Activated naive CD4-positive, alpha-beta T cell treated with anti-CD3 and anti-CD28 coated beads, Interleukin-2, amount 50 U/mL, for 72 hours (primary cell): ENCODE results near the gene MAMLD1. TPM values are rescaled to one million over a fixed set of nuclear protein-coding genes. Genes with fewer than 3 reads are reported as not detected.

Experiments
- ATAC-seq, 2 donors: fragments of 150-1000 bp; cut with Tn5 transposase; 2 replicates each; pipeline ENCODE4 v1.10.0; 2021; ENCODE audit warnings: mild to moderate bottlenecking in 2 of 2, moderate library complexity in 2 of 2
- DNase-seq, 2 donors: peaks; one replicate each; pipeline ENCODE4 v3.0.0; 2021 to 2022; ENCODE audit warnings: low spot score in 2 of 2
- H3K27ac Mint-ChIP-seq, 2 donors: one replicate each; pipeline ENCODE4 v1.8.0; 2022; ENCODE audit warnings: mild to moderate bottlenecking in 2 of 2, mixed read lengths in 2 of 2
- H3K36me3 Mint-ChIP-seq, 2 donors: one replicate each; pipeline ENCODE4 v1.8.0; 2022; ENCODE audit warnings: mixed read lengths in 2 of 2
- H3K9me3 Mint-ChIP-seq, 2 donors: one replicate each; pipeline ENCODE4 v1.8.0; 2022; ENCODE audit warnings: mixed read lengths in 2 of 2
- total RNA-seq, 2 donors: library from RNA; stranded (reverse); gene quantifications; one replicate each; pipeline ENCODE4 v1.2.3, GENCODE V29; 2022

MAMLD1 gene
- total RNA-seq, 2 donors from 2014 or later, result 0.96 to 2.7 TPM

DNA sequence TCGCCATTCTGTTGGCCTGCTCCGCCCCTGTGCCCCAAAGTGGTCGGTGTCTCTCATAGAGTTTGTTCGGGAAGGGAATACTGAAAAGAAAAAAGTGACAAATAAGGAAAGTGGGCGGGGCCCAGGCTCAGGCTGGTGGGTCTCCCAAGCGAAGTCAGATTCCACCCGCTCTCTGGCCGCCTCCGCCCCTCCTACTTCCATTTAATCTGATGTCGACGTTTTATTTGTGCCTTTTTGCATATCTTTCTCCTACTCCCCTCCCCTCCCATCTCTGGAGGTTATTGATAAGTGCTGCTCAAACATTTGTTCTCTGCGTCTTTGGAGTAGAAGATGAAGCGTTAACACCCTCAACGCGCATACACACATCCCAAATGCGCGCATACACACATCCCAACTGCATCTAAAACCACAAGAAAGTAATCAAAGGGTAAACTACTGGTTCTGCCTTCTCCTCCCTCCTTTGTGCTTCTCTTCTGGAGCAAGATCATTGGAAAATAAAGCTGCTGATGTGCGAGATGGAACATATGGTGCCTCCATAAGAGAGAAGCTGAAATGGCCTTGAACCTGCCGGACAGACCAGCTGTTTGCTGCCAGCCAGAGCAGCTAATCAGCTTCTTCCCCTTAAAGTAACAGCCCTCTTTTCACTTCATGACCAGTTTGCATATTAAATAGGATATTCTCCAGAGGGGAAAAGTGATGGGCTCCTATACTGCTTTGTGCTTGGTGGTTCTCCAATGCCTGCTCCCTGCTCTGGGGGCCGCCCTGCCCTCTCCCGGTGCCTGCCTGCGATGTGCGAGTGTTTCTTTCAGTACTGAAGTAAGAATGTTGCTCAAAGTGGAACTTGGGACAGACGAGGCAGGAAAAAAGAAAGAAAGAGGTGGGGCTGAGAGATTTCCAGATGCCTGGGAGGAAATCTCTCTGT, 3.1 kb downstream of the MAMLD1 start:
- Mint-ChIP-seq H3K9me3 (no peaks in the 10 kb centered on the region), H3K27ac (peak overlapping the region in 1 of 2 donors; percentile 57), H3K36me3 (no peaks in the 10 kb centered on the region)
- ATAC-seq (no peak), DNase-seq (no peak)

GRCh38 chrX:150366951-150367545, 3.9 kb downstream of the MAMLD1 start:
- DNase-seq, result no peak
- no peaks in the 10 kb centered on the region for H3K9me3 Mint-ChIP-seq
- ATAC-seq, result no peak
- peak overlapping the region in 1 of 2 donors; percentile 57 for H3K27ac Mint-ChIP-seq
- H3K36me3 Mint-ChIP-seq, result no peaks in the 10 kb centered on the region

- Mint-ChIP-seq H3K36me3 (no peaks in the 10 kb centered on the region), H3K27ac (no peak overlapping the region), H3K9me3 (no peaks in the 10 kb centered on the region)
- no peak for DNase-seq
- ATAC-seq, result no peak
Observed at GRCh38 chrX:150370589-150371312, 7.6 kb downstream of the MAMLD1 start.

GRCh38 chrX:150371877-150372276, 8.8 kb downstream of the MAMLD1 start:
- Mint-ChIP-seq H3K27ac (no peak overlapping the region), H3K36me3 (no peaks in the 10 kb centered on the region), H3K9me3 (no peaks in the 10 kb centered on the region)
- DNase-seq, result no peak
- ATAC-seq, result no peak

- Mint-ChIP-seq H3K36me3 (no peaks in the 10 kb centered on the region), H3K9me3 (no peaks in the 10 kb centered on the region), H3K27ac (no peak overlapping the region)
- ATAC-seq, result no peak
- no peak for DNase-seq
Observed at GRCh38 chrX:150372280-150372679, 9.2 kb downstream of the MAMLD1 start.

GRCh38 chrX:150372756-150373155, 9.6 kb downstream of the MAMLD1 start:
- H3K36me3 Mint-ChIP-seq, result no peaks in the 10 kb centered on the region
- ATAC-seq (no peak), DNase-seq (no peak)
- no peak overlapping the region for H3K27ac Mint-ChIP-seq
- no peaks in the 10 kb centered on the region for H3K9me3 Mint-ChIP-seq

GRCh38 chrX:150375243-150375770, 12.2 kb downstream of the MAMLD1 start:
- H3K27ac Mint-ChIP-seq, result no peak overlapping the region
- ATAC-seq (no peak), DNase-seq (no peak)
- no peaks in the 10 kb centered on the region for H3K36me3 Mint-ChIP-seq
- H3K9me3 Mint-ChIP-seq, result no peaks in the 10 kb centered on the region

GRCh38 chrX:150377005-150377404, 13.9 kb downstream of the MAMLD1 start:
- H3K9me3 Mint-ChIP-seq, result no peaks in the 10 kb centered on the region
- ATAC-seq, result no peak
- no peak overlapping the region for H3K27ac Mint-ChIP-seq
- H3K36me3 Mint-ChIP-seq, result no peaks in the 10 kb centered on the region
- DNase-seq, result no peak

GRCh38 chrX:150405006-150405405, 41.9 kb downstream of the MAMLD1 start:
- no peak for ATAC-seq
- H3K27ac Mint-ChIP-seq, result no peak overlapping the region
- no peaks in the 10 kb centered on the region for H3K9me3 Mint-ChIP-seq
- no peaks in the 10 kb centered on the region for H3K36me3 Mint-ChIP-seq
- DNase-seq, result no peak

- no peak overlapping the region for H3K27ac Mint-ChIP-seq
- ATAC-seq (no peak), DNase-seq (no peak)
- H3K36me3 Mint-ChIP-seq, result no peaks in the 10 kb centered on the region
- H3K9me3 Mint-ChIP-seq, result no peaks in the 10 kb centered on the region
Observed at GRCh38 chrX:150405576-150405975, 42.5 kb downstream of the MAMLD1 start.

GRCh38 chrX:150406596-150406995, 43.5 kb downstream of the MAMLD1 start:
- H3K27ac Mint-ChIP-seq, result no peak overlapping the region
- DNase-seq (no peak), ATAC-seq (no peak)
- H3K36me3 Mint-ChIP-seq, result no peaks in the 10 kb centered on the region
- no peaks in the 10 kb centered on the region for H3K9me3 Mint-ChIP-seq

GRCh38 chrX:150408007-150408406, 44.9 kb downstream of the MAMLD1 start:
- Mint-ChIP-seq H3K9me3 (no peaks in the 10 kb centered on the region), H3K27ac (no peak overlapping the region), H3K36me3 (no peaks in the 10 kb centered on the region)
- ATAC-seq (no peak), DNase-seq (no peak)

GRCh38 chrX:150408561-150408960, 45.4 kb downstream of the MAMLD1 start:
- Mint-ChIP-seq H3K9me3 (no peaks in the 10 kb centered on the region), H3K27ac (no peak overlapping the region), H3K36me3 (no peaks in the 10 kb centered on the region)
- ATAC-seq (no peak), DNase-seq (no peak)

DNA sequence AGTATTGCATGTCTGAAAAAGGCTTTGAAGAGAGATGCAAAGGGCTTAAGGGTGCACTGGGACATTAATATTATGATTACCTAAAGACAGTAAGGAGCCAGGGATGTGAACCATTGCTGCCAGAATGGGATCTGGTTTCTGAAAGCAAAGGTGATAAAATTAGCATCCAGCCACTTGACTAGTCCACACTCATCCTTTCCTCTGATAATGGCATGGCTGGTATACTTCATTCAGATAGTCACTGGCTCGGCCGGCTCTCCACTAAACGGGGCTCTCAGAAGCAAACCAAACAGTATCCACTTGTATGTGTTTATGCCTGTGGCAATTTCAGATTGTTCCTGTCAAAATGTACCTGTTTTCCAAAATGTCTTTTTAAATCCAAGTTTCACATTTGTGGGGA, 46.4 kb downstream of the MAMLD1 start:
- no peaks in the 10 kb centered on the region for H3K9me3 Mint-ChIP-seq
- H3K36me3 Mint-ChIP-seq, result no peaks in the 10 kb centered on the region
- H3K27ac Mint-ChIP-seq, result no peak overlapping the region
- ATAC-seq (no peak), DNase-seq (no peak)

DNA sequence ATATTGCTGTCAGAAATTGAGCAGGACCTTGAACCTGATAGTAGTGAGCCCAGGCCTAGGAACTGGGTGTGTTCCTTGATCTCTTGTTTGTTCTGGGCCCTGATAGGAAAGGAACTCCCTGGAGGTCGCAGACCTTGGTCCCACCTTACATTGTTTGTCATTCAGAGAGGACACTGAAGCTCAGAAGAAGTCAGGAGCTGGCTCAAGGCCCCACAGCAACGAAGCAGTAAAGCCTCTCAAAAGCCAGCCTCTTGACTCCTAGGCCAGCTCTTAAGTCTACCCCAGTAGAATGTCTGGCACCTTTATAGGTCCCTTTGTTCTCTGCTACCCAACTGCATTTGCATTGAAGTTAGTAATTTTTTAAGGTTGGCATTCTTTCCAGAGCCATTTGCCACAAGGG, 46.8 kb downstream of the MAMLD1 start:
- no peak overlapping the region for H3K27ac Mint-ChIP-seq
- ATAC-seq (no peak), DNase-seq (no peak)
- no peaks in the 10 kb centered on the region for H3K36me3 Mint-ChIP-seq
- H3K9me3 Mint-ChIP-seq, result no peaks in the 10 kb centered on the region

- H3K27ac Mint-ChIP-seq, result no peak overlapping the region
- H3K9me3 Mint-ChIP-seq, result no peaks in the 10 kb centered on the region
- DNase-seq, result no peak
- H3K36me3 Mint-ChIP-seq, result no peaks in the 10 kb centered on the region
- peak in 1 of 2 donors; percentile 43 for ATAC-seq
Observed at GRCh38 chrX:150410513-150410912, 47.4 kb downstream of the MAMLD1 start.

GRCh38 chrX:150411656-150412055, 48.5 kb downstream of the MAMLD1 start:
- no peak for ATAC-seq

More at GRCh38 chrX:150411656-150412055, 48.5 kb downstream of the MAMLD1 start:
- H3K9me3 Mint-ChIP-seq, result no peaks in the 10 kb centered on the region
- no peaks in the 10 kb centered on the region for H3K36me3 Mint-ChIP-seq
- no peak for DNase-seq
- no peak overlapping the region for H3K27ac Mint-ChIP-seq
